Spleen (tissue), 11 donors: ENCODE measurements around the gene AQP12A. TPM values are rescaled to one million over a fixed set of nuclear protein-coding genes. Genes with fewer than 3 reads are reported as not detected.

Experiments used
- DNase-seq: peaks from one replicate; pipeline ENCODE4 v3.0.0-alpha.2; 2020
- H3K27ac ChIP-seq, 8 donors: fragments of 200-600 bp; sonication (generic) in 7 of 8; 1 replicate in 4 of 8; 2 replicates in 4 of 8; pipeline versions ENCODE4 v1.5.0 to v1.8.0; 2016 to 2021; ENCODE audit warnings: inconsistent platforms in 4 of 8, mild to moderate bottlenecking in 4 of 8, moderate library complexity in 1 of 8
- H3K27me3 ChIP-seq, 7 donors: fragments of 200-600 bp; sonication (generic) in 6 of 7; replicated peaks in 1 of 7; 1 replicate in 4 of 7; 2 replicates in 3 of 7; pipeline versions ENCODE4 v1.5.0 to v1.8.0; 2016 to 2021; ENCODE audit warnings: inconsistent platforms in 3 of 7, mild to moderate bottlenecking in 1 of 7
- H3K36me3 ChIP-seq, 6 donors: fragments of 200-600 bp; sonication (generic) in 5 of 6; 1 replicate in 4 of 6; 2 replicates in 2 of 6; pipeline versions ENCODE4 v1.5.0 to v1.8.0; 2016 to 2021; ENCODE audit warnings: inconsistent platforms in 2 of 6
- H3K4me1 ChIP-seq, 6 donors: fragments of 200-600 bp; sonication (generic) in 5 of 6; 1 replicate in 3 of 6; 2 replicates in 3 of 6; pipeline versions ENCODE4 v1.5.0 to v1.8.0; 2016 to 2021; ENCODE audit warnings: inconsistent platforms in 3 of 6
- H3K4me3 ChIP-seq, 8 donors: fragments of 200-600 bp; sonication (generic) in 7 of 8; 1 replicate in 4 of 8; 2 replicates in 4 of 8; pipeline versions ENCODE4 v1.5.0 to v1.8.0; 2016 to 2021; ENCODE audit warnings: inconsistent platforms in 4 of 8, mild to moderate bottlenecking in 4 of 8, moderate library complexity in 2 of 8
- H3K9me3 ChIP-seq, 8 donors: fragments of 200-600 bp; sonication (generic) in 7 of 8; 1 replicate in 4 of 8; 2 replicates in 4 of 8; pipeline versions ENCODE4 v1.5.0 to v1.8.0; 2016 to 2021; ENCODE audit warnings: inconsistent platforms in 4 of 8
- CTCF ChIP-seq, 11 experiments: fragments of 200-600 bp in 7 of 11; fragments of 450-650 bp in 4 of 11; sonication (generic) in 4 of 11; IDR thresholded peaks in 8 of 11; conservative IDR thresholded peaks in 3 of 11; 1 replicate in 7 of 11; 2 replicates in 4 of 11; pipeline versions ENCODE4 v1.4.0 to v1.8.0; 2016 to 2021; ENCODE audit warnings: antibody characterized with exemption in 11 of 11, inconsistent platforms in 4 of 11, mild to moderate bottlenecking in 1 of 11
- POLR2A ChIP-seq, 3 donors: fragments of 450-650 bp; IDR thresholded peaks; one replicate each; pipeline ENCODE4 v1.5.1; 2017; ENCODE audit warnings: antibody characterized with exemption in 3 of 3, mild to moderate bottlenecking in 1 of 3
- POLR2AphosphoS5 ChIP-seq, 3 donors: sonication (generic); formaldehyde crosslinking; IDR thresholded peaks; one replicate each; pipeline ENCODE4 v1.5.1; 2017; ENCODE audit warnings: antibody characterized with exemption in 3 of 3
- WGBS, 5 donors: extraction: QIAGEN DNeasy Blood & Tissue Kit in 3 of 5; methylation state at CpG; one replicate each; pipeline versions ENCODE4 v1.1.5 to v1.1.7; 2013 to 2018; 5-methylcytosine and 5-hydroxymethylcytosine counted together
- intact Hi-C: fragments of 100-400 bp; cut with DNase I; formaldehyde crosslinking; loops from one replicate; pipeline ENCODE4 v1.15.0; 2023; ENCODE audit warnings: low total_unique reads
- polyA plus RNA-seq, 3 donors: library from polyadenylated mRNA; stranded (reverse); fragments of 200-250 nt; gene quantifications; one replicate each; pipeline ENCODE4 v1.2.1, GENCODE V29; 2013
- total RNA-seq, 7 donors: library from RNA; depleted of rRNA in 3 of 7; stranded (reverse); fragments of >200 nt in 3 of 7; fragmentation: NEBNext Ultra II Directional in 4 of 7; extraction: Animal tissue kit (Norgen Biotek cat#: 25700) in 4 of 7; gene quantifications; one replicate each; pipeline versions ENCODE4 v1.1.0 to v1.2.1, GENCODE V29; 2016 to 2021
- donor health status: healthy with polysubstance abuse.
- donor health status: DM: no; HTN: no; CAD: no; lungs with moderate emphysema.
- donor health status: DM: no; HTN: no; CAD: no.
- donor health status: Bipolar disorder and iron deficiency.
- donor health status: healthy.
- donor health status: DM: no; HTN: no; CAD: no.
- donor health status: DM: yes; HTN: yes; CAD: no.

The AQP12A gene
- total and polyA plus RNA-seq, 10 donors = 1.6 to 1.8 TPM; not detected in 8

GRCh38 chr2:240701091-240701735 lies 9.5 kb downstream of the AQP12A start:
- 85 to 98% (median 90%) methylated on average over 22 to 67 of the region's 67 CpGs for WGBS, 5 donors
- Histone ChIP-seq H3K4me3 (no peak overlapping the region), H3K27me3 (peaks cover 0 to 59% (median 6%) of the 10 kb centered on the region in 7 donors), H3K27ac (no peak overlapping the region), H3K4me1 (peaks cover 0 to 12% (median 0%) of the 10 kb centered on the region in 6 donors), H3K36me3 (no peaks in the 10 kb centered on the region), H3K9me3 (no peaks in the 10 kb centered on the region)
- peak; percentile 70 for DNase-seq
- TF ChIP-seq CTCF (IDR thresholded peaks at IDR 0.05 in 8 of 11, conservative IDR thresholded peaks at IDR 0.05 in 3 of 11) (no peak), POLR2A (IDR thresholded peaks at IDR 0.05) (no peak), POLR2AphosphoS5 (IDR thresholded peaks at IDR 0.05) (no peak)
- intact Hi-C loops = no loop called here

- H3K36me3 ChIP-seq = no peaks in the 10 kb centered on the region
- no peak for TF ChIP-seq POLR2A (IDR thresholded peaks at IDR 0.05)
- no peak for TF ChIP-seq CTCF (IDR thresholded peaks at IDR 0.05 in 8 of 11, conservative IDR thresholded peaks at IDR 0.05 in 3 of 11)
- no peak for TF ChIP-seq POLR2AphosphoS5 (IDR thresholded peaks at IDR 0.05)
- H3K27me3 ChIP-seq = peaks cover 0 to 59% (median 6%) of the 10 kb centered on the region in 7 donors
- intact Hi-C loops = no loop called here
- 89 to 93% (median 90%) methylated on average over 27 to 30 of the region's 30 CpGs for WGBS, 5 donors
- peaks cover 0 to 12% (median 0%) of the 10 kb centered on the region in 6 donors for H3K4me1 ChIP-seq
- DNase-seq = peak; percentile 46
- no peak overlapping the region for H3K27ac ChIP-seq
- no peaks in the 10 kb centered on the region for H3K9me3 ChIP-seq
- no peak overlapping the region for H3K4me3 ChIP-seq
Observed at GRCh38 chr2:240701736-240702639, 10.3 kb downstream of the AQP12A start.

- no peaks in the 10 kb centered on the region for H3K36me3 ChIP-seq
- H3K4me1 ChIP-seq = peaks cover 0 to 12% (median 0%) of the 10 kb centered on the region in 6 donors
- H3K27ac ChIP-seq = no peak overlapping the region
- 73 to 86% (median 80%) methylated on average over 9 of the region's 9 CpGs for WGBS, 5 donors
- TF ChIP-seq CTCF (IDR thresholded peaks at IDR 0.05 in 8 of 11, conservative IDR thresholded peaks at IDR 0.05 in 3 of 11) = no peak
- H3K27me3 ChIP-seq = peaks cover 0 to 65% (median 6%) of the 10 kb centered on the region in 7 donors
- no peak overlapping the region for H3K4me3 ChIP-seq
- H3K9me3 ChIP-seq = no peaks in the 10 kb centered on the region
- intact Hi-C loops = no loop called here
- peak; percentile 41 for DNase-seq
Observed at GRCh38 chr2:240702640-240703011, 11.0 kb downstream of the AQP12A start.
